SK-MEL-5 (cell line): Measurements from ENCODE around the gene WDR86. TPM values are rescaled to one million over a fixed set of nuclear protein-coding genes. Genes with fewer than 3 reads are reported as not detected.

Experiments used
- small RNA-seq, 2 experiments: library from RNA; depleted of rRNA; stranded (forward); fragments of <200 nt; gene quantifications; one replicate each; pipeline ENCODE3, GENCODE V24; 2014
- total RNA-seq: library from RNA; depleted of rRNA; stranded (reverse); fragments of >200 nt; shearing (Covaris generic); gene quantifications from 2 replicates; pipeline ENCODE4 v1.2.3, GENCODE V29; 2014; rRNA removed

Gene WDR86
- total RNA-seq, 1 experiment from 2014 or later = not detected

Small RNA genes within 50 kb of the gene (small RNA-seq; reads per million reads assigned to genes)
- gene MIR3907 = 0 reads per million in 2 experiments

Other genes starting within 250 kb of the WDR86 start
- not detected in 2 replicates for gene GBX1, start 242.3 kb downstream of the WDR86 start, total RNA-seq
- not detected in 2 replicates for gene ASB10, start 222.8 kb downstream of the WDR86 start, total RNA-seq
- not detected in 2 replicates for gene H2BK1, start 199.6 kb downstream of the WDR86 start, total RNA-seq
- gene ABCF2, start 182.8 kb downstream of the WDR86 start, total RNA-seq = 93.5 and 94.6 TPM in 2 replicates
- gene CHPF2, start 177.6 kb downstream of the WDR86 start, total RNA-seq = 44.0 and 45.7 TPM in 2 replicates
- 22.9 and 24.3 TPM in 2 replicates for gene SMARCD3, start 161.3 kb downstream of the WDR86 start, total RNA-seq
- 73.4 and 80.6 TPM in 2 replicates for gene NUB1, start 68.2 kb downstream of the WDR86 start, total RNA-seq
- not detected in 2 replicates for gene CRYGN, start 30.1 kb upstream of the WDR86 start, total RNA-seq
- 225 and 237 TPM in 2 replicates for gene RHEB, start 109.9 kb upstream of the WDR86 start, total RNA-seq